Urinary bladder (tissue), 4 donors: Measurements from ENCODE around the gene WWC2. TPM values are rescaled to one million over a fixed set of nuclear protein-coding genes. Genes with fewer than 3 reads are reported as not detected.
"Not testable (repeated sequence)": the region's sequence is repeated elsewhere in the genome, so short reads cannot be mapped to it uniquely, and the experiment has no call there.

ENCODE experiments used
- DNase-seq: peaks from one replicate; pipeline ENCODE4 v3.0.0-alpha.2; 2015; ENCODE audit errors: extremely low spot score
- H3K27ac ChIP-seq: one replicate; pipeline ENCODE4 v1.5.1; 2013; ENCODE audit warnings: low read depth, mild to moderate bottlenecking, moderate library complexity
- H3K36me3 ChIP-seq: one replicate; pipeline ENCODE4 v1.6.1; 2013; ENCODE audit warnings: mild to moderate bottlenecking, moderate library complexity; ENCODE audit not compliant: insufficient read depth
- H3K4me1 ChIP-seq: one replicate; pipeline ENCODE4 v1.6.1; 2013; ENCODE audit warnings: mild to moderate bottlenecking, moderate library complexity; ENCODE audit not compliant: insufficient read depth
- H3K4me3 ChIP-seq: one replicate; pipeline ENCODE4 v1.5.1; 2013; ENCODE audit warnings: low read depth, low read length
- WGBS: extraction: QIAGEN DNeasy Blood & Tissue Kit; methylation state at CpG from one replicate; pipeline ENCODE4 v1.1.7; 2013; 5-methylcytosine and 5-hydroxymethylcytosine counted together
- polyA plus RNA-seq: library from polyadenylated mRNA; stranded (reverse); fragments of 200-250 nt; gene quantifications from one replicate; pipeline ENCODE4 v1.2.3, GENCODE V29; 2013
- total RNA-seq: library from RNA; depleted of rRNA; stranded (reverse); fragments of >200 nt; gene quantifications from one replicate; pipeline ENCODE4 v1.2.3, GENCODE V29; 2014
- donor health status: healthy with polysubstance abuse.
- donor health status: healthy.

WWC2 gene
- total and polyA plus RNA-seq, 2 donors: 10.8 to 42.0 TPM

DNA sequence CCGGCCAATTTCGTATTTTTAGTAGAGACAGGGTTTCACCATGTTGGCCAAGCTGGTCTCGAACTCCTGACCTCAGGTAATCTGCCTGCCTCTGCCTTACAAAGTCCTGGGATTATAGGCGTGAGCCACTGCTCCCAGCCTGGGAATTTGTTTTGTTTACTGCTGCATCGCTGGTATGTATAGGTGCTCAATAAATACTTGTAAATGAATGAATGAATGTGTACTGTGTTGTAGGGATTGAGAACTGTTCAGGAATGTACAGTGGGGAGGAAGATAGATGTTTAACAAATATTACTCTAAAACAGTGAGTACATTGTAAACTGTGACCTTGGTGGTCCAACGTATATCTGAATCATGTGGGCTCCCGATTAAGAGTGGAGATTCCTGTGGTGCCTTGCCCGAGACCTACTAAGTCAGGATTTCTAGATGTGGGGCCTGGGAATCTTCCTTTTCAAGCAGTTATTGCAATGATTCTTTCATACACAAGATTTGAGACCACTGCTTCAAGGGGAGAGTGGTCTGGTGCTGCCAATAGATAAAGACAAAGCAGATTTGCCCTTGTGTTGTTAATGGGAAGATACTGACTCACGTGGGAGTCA lies 41.0 kb downstream of the WWC2 start:
- Histone ChIP-seq H3K4me3 (no peak overlapping the region), H3K4me1 (no peaks in the 10 kb centered on the region), H3K36me3 (no peaks in the 10 kb centered on the region), H3K27ac (no peak overlapping the region)
- WGBS: 92% methylated on average over 9 of the region's 9 CpGs
- DNase-seq: no peak

DNA sequence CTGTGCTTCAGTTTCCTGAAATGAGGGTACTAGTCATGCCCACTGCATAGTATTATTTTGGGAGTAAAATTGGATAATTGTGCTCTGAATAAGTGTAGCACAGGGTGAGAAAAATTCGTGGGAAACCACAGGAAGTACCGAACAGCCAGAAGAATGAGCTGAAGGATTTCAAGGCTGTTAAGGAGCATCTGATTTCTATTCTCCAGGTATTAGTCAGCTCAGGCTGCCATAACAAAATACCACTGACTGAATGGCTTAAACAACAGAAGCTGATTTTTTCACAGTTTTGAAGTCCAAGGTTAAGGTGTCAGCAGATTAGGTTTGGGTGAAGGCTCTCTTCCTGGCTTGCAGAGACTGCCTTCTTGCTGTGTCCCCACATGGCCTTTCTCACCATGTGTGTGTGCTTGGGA lies 41.9 kb downstream of the WWC2 start:
- Histone ChIP-seq H3K4me3 (no peak overlapping the region), H3K36me3 (no peaks in the 10 kb centered on the region), H3K27ac (no peak overlapping the region), H3K4me1 (no peaks in the 10 kb centered on the region)
- WGBS: 73% methylated on average over 2 of the region's 2 CpGs
- no peak for DNase-seq

DNA sequence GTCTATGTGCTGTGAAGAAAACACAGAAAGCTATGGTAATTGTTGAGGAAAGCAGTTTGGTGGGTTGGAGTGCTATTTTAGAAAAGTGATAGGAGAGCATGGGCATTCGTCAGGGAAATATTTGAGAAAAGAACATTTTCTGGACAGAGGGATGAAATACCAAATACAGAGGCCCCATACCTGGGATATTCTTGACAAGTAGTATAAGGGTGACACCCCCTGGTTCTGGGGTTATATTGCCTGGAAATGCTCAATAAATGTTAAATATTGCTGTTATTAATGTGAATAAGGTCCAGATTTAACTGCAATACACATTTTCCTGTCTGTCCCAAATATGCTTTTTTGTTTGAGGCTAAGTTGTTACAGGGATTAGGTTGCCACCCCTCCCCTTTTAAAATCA lies 42.9 kb downstream of the WWC2 start:
- Histone ChIP-seq H3K27ac (no peak overlapping the region), H3K4me1 (no peaks in the 10 kb centered on the region), H3K4me3 (no peak overlapping the region), H3K36me3 (no peaks in the 10 kb centered on the region)
- 90% methylated on average over 1 of the region's 1 CpG for WGBS
- no peak for DNase-seq

DNA sequence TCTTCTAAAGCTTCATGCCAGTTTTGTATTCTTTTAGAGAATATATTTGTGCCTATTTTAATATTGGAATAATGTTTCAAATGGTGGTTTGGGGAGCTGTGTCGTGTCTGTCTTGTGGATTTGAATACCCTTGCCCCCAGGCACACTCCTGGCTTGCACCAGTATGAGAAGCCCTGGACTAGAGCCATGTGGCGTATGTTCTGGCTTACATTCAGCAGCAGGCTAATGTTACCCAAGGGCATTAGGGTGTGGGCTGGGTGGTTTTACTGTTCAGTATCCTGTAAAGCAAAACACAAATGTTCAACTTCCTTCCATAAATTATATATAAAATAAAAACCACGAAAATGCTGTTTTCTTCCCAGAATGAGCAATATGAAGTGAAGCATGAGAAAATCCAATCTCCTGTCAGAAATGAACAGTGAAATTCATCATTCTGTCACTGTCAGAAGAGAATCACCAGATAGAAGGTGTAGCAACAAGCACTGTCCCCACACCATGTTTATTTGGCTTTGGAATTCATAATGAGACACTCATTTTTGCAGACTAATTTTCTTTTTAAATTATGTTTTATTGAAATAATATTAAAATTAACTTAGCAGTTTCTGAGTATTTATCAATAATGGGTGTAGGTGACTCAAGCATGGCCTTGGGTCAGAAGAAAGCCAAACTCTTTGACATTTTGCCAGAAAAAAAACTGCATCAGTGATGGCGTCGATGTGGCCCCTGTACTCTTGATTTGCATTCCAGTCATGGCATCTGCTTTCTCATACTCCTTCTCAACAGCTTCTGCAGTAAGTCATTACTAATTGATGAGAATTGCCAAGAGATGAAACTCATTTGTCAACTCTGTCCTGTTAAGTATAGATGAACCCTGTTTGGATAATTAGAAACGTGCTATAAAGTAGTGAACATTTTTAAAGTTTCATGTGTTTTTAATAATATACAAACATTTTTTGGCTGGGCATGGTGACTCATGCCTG lies 43.8 kb downstream of the WWC2 start:
- Histone ChIP-seq H3K4me1 (no peaks in the 10 kb centered on the region), H3K4me3 (no peak overlapping the region), H3K36me3 (no peaks in the 10 kb centered on the region), H3K27ac (no peak overlapping the region)
- WGBS: 59% methylated on average over 6 of the region's 6 CpGs
- DNase-seq: no peak

DNA sequence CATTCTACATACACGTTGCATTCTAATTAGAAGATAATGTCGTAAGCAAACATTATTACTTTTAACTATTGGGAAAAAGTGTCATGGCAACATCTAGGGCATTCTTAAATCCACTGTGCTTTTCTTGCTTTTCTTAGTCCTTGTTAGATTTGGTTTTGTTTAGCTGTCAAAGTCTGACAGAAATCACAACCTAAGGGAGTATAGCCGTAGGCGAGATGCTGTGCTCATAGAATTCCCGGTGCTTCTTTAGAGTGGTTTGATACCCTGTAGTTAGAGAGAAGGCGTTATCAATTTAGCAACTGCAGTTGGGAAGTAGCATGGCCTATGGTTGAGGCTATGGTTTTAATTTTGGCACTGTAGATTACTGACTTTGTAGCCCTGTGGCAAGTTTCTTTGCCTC lies 45.7 kb downstream of the WWC2 start:
- no peaks in the 10 kb centered on the region for H3K36me3 ChIP-seq
- H3K4me3 ChIP-seq: no peak overlapping the region
- 90% methylated on average over 6 of the region's 6 CpGs for WGBS
- no peak for DNase-seq
- no peaks in the 10 kb centered on the region for H3K4me1 ChIP-seq
- H3K27ac ChIP-seq: no peak overlapping the region

DNA sequence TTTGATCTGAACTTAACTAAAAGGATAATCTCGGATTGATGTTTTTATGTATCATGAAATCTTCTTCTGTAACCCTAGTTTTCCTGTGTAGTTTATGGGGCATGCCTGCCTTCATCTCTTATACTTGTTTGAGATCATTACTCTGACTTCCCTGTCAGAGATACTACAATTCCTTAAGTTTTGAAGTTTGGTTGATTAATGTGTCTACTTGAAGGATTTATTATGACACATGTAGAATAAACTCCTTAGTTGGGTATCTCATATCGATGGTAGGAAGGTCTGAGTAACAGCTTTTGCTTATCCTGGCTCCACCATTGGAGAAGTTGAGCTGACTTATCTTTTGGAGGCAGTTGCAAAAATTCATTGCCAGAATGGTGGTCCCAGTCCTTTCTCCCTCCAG lies 46.7 kb downstream of the WWC2 start:
- Histone ChIP-seq H3K4me1 (no peaks in the 10 kb centered on the region), H3K4me3 (no peak overlapping the region), H3K36me3 (no peaks in the 10 kb centered on the region), H3K27ac (no peak overlapping the region)
- no peak for DNase-seq
- 60% methylated on average over 2 of the region's 2 CpGs for WGBS

DNA sequence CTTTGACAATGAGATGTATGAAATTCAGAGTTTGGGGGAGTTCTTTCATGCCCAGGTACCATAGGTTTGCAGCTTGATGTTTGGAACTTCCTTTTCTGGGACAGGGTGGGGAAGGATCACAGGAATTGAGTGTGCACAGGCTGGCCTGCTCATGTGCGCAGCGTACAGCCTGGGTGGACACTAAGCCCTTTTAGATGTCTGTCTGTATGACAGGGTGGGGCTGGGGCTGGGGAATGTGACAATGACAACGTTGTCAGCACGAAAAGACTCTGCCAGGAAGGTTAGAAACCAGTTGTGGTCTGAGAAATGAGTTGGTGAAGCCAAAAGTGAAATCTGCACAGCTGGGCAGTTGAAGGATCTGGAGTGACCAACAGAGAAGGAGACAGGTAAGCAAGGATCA lies 47.4 kb downstream of the WWC2 start:
- no peak overlapping the region for H3K27ac ChIP-seq
- no peak overlapping the region for H3K4me3 ChIP-seq
- H3K36me3 ChIP-seq: no peaks in the 10 kb centered on the region
- no peak for DNase-seq
- WGBS: 72% methylated on average over 4 of the region's 4 CpGs
- no peaks in the 10 kb centered on the region for H3K4me1 ChIP-seq

DNA sequence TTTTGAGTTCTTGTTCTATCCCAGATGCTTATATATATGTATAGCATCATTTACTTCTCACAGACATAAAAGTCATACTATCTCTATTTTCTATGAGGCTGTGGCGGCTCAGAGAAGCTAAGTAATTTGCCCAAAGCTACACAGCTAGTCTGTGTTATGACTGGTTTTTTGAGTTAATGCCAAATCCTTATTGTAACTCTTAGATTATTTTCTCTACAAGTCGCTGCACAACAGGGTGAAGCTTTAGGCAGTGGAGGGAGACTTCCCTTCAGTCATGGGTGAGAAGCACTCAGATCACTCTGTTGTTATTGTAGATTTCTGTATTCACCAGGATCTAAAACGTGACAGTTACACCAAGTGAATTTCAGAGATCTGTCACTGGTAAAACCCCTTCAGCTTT lies 48.1 kb downstream of the WWC2 start:
- Histone ChIP-seq H3K4me1 (no peaks in the 10 kb centered on the region), H3K27ac (no peak overlapping the region), H3K4me3 (no peak overlapping the region), H3K36me3 (no peaks in the 10 kb centered on the region)
- no peak for DNase-seq
- WGBS: 79% methylated on average over 3 of the region's 3 CpGs

DNA sequence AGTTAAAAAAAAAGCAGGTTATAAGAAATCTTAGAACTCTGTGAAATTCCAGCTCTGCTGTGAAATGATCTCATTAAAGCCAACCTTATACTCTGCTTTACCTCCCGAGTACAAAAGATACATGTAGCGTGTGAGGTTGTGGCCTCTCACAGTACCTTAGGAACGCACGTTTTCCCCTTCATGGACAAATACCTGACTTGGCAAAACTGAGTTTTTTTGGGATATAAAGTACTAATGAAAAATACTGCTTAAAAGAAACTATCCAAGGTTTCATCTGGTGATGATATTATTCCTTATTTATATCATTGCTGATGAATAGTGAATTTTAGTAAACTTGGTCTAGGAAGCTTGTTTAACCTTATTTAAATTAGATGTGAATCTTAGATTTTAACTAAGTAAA lies 48.9 kb downstream of the WWC2 start:
- H3K4me3 ChIP-seq: no peak overlapping the region
- no peaks in the 10 kb centered on the region for H3K4me1 ChIP-seq
- WGBS: 92% methylated on average over 4 of the region's 4 CpGs
- H3K27ac ChIP-seq: no peak overlapping the region
- no peaks in the 10 kb centered on the region for H3K36me3 ChIP-seq
- DNase-seq: no peak

DNA sequence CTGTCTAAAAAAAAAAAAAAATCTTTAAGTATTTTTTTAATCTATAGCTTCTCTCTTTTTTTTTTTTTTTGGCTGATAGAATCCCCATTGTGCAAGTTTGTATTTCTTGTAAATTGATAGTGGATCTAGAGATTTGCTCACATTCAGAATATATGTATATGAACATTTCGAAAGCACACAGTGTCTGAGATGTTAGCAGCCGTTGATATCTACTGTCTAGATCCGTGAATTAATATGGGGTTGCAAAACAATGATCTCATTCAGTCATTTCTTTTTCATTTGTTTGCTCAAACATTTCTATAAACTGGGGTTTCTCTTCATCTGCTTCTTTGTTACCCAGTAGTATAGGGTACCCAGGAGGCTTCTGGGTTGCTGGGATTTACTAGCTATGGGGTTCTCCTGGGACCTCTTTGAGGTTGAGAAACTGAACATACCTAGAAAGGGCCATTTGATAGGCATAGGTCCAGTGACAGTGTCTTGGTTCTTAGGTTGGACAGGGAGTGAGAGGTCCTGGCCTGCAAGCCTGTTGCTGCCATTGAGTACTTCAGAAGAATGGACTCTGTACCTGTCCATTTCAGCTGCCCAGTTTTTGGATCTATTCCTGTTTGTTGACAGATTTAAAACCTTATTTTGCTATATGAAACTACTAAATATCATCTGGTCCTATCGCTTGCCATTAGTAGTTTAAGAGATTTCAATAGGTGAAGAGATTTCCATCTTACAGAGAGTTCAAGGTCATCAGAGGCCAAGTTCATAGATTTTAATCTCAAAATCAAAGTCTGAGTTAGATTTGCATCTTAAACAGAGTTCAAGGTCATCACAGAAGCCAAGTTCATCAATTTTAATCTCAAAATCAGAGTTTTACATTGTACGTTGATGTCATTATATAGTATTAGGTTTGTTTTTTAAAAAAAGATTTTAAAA lies 50.8 kb downstream of the WWC2 start:
- no peak for DNase-seq
- Histone ChIP-seq H3K4me1 (no peaks in the 10 kb centered on the region), H3K36me3 (no peaks in the 10 kb centered on the region), H3K27ac (no peak overlapping the region), H3K4me3 (no peak overlapping the region)
- 89% methylated on average over 5 of the region's 5 CpGs for WGBS

DNA sequence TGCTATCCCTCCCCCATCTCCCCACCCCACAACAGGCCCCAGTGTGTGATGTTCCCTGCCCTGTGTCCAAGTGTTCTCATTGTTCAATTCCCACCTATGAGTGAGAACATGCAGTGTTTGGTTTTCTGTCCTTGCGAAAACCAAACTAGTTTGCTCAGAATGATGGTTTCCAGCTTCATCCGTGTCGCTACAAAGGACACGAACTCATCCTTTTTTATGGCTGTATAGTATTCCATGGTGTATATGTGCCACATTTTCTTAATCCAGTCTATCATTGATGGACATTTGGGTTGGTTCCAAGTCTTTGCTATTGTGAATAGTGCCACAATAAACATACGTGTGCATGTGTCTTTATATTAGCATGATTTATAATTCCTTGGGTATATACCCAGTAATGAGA lies 51.6 kb downstream of the WWC2 start:
- 95% methylated on average over 5 of the region's 5 CpGs for WGBS
- DNase-seq: not testable (repeated sequence)

DNA sequence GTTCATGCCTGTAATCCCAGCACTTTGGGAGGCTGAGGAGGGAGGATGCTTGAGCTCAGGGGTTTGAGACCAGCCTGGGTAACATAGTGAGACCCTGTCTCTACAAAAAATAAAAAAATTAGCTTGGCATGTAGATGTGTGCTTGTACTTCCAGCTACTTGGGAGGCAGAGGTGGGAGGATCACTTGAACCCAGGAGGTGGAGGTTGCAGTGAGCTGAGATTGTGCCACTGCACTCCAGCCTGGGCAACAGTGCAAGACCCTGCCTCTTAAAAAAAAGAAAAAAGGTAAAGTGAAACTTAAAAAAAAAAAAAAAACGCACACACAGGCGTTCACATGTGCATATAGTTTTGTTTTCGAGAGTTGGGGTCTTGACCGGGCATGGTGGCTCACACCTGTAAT lies 53.2 kb downstream of the WWC2 start:
- not testable (repeated sequence) for H3K36me3 ChIP-seq, H3K27ac ChIP-seq, DNase-seq, H3K4me3 ChIP-seq, H3K4me1 ChIP-seq
- 97% methylated on average over 4 of the region's 4 CpGs for WGBS

More for the DNA sequence above, 51.6 kb downstream of the WWC2 start:
- not testable (repeated sequence) for H3K36me3 ChIP-seq, H3K27ac ChIP-seq, H3K4me1 ChIP-seq, H3K4me3 ChIP-seq

DNA sequence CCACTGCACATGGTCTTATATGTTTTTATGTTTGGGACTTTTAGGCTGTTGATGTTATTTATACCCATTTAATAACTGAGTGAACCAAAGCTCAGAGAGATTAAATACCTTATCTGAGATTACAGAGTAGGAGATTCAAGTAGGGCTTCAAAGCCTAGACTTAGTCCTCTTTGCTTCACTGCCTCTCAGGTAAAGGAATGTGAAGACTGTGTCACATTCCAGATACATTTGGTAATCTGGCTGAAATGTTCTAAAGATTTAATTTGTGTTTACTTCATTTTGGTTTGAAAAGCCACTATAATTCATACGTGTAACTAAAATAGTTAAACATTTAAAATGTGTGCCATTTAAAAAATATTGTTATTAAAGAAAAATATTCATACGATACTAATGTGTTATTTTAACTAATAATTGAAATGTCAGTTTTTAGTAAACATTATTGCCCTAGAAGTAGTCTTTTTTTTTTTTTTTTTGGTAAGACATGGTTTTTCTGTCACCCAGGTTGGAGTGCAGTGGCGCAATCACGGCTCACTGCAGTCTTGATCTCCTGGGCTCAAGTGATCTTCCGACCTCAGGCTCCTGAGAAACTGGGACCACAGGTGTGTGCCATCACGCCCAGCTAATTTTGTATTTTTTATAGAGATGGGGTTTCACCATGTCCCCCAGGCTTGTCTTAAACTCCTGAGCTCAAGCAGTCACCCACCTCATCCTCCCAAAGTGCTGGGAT lies 54.3 kb downstream of the WWC2 start:
- no peak overlapping the region for H3K27ac ChIP-seq
- 93% methylated on average over 6 of the region's 6 CpGs for WGBS

More for the DNA sequence above, 54.3 kb downstream of the WWC2 start:
- DNase-seq: no peak
- Histone ChIP-seq H3K4me1 (no peaks in the 10 kb centered on the region), H3K4me3 (no peak overlapping the region), H3K36me3 (no peaks in the 10 kb centered on the region)
